ENCODE measurements around the gene CAMTA1.

CAMTA1 gene

DNA sequence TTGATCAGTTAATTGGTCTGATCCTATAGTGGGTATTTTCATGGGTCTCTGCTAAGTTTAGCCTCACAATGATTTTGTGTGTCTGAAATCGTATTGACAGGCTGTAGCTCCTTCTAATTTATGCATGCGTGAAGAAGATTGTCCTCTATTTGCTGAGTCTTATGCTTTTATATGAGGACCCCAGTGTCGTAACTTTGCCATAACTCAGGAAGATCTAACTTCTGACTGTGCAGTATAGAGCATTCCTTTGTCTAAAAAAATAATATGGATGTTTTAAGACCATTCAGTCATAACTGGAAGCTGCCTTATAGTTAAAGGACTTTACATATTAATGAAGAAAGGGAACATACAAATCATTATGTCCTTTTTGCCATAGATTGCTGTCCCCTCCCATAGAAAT, 73.3 kb downstream of the CAMTA1 start:
- H3K4me3 ChIP-seq (ENCODE audit: low read depth, low read length) = no peak overlapping the region
- TF ChIP-seq, protein P1, sequence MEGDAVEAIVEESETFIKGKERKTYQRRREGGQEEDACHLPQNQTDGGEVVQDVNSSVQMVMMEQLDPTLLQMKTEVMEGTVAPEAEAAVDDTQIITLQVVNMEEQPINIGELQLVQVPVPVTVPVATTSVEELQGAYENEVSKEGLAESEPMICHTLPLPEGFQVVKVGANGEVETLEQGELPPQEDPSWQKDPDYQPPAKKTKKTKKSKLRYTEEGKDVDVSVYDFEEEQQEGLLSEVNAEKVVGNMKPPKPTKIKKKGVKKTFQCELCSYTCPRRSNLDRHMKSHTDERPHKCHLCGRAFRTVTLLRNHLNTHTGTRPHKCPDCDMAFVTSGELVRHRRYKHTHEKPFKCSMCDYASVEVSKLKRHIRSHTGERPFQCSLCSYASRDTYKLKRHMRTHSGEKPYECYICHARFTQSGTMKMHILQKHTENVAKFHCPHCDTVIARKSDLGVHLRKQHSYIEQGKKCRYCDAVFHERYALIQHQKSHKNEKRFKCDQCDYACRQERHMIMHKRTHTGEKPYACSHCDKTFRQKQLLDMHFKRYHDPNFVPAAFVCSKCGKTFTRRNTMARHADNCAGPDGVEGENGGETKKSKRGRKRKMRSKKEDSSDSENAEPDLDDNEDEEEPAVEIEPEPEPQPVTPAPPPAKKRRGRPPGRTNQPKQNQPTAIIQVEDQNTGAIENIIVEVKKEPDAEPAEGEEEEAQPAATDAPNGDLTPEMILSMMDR (IDR thresholded peaks at IDR 0.05; ENCODE audit: low read depth, low read length, missing control alignments) = no peak
- DNase-seq (ENCODE audit: low read depth) = no peak

DNA sequence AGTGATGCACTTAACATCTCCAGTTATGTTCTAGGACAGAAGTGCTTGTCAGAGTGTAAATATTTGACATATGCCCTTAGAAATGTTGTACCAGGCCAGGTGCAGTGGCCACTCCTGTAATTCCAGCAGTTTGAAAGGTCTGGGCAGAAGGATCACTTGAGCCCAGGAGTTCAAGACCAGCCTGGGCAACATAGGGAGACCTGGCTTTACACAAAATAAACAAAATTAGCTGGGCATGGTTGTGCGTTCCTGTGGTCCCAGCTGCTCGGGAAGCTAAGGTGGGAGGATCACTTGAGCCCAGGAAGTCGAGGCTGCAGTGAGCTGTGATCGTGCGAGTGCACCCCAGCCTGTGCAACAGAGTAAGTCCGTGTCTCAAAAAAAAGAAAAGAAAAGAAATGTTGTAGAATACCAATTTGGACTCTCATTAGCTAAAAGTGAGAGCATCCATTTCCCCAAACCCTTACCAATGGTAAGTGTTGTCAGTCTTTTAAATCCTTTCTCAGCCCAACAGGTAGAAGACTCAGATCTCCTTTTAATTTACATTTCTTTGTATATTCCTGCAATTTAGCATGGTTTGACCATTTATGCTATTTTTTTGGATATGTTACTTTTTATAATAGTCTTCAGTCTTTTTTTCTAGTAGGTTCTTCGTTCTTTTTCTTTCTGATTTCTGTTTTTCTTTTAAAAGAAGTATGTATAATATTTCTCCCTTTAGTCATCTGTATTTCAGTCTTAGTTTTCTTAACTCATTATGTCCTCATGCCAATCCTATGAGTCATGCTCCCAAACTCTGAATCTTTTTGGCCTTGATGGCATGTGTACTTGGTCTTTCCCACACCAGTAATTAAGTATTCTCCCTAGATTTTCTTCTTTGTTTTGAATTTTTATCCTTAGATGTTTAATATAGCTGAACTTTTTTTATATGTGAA, 74.4 kb downstream of the CAMTA1 start:
- H3K4me3 ChIP-seq (ENCODE audit: low read depth, low read length) = no peak overlapping the region
- TF ChIP-seq, protein P1 (IDR thresholded peaks at IDR 0.05; ENCODE audit: low read depth, low read length, missing control alignments) = no peak
- no peak for DNase-seq (ENCODE audit: low read depth)

DNA sequence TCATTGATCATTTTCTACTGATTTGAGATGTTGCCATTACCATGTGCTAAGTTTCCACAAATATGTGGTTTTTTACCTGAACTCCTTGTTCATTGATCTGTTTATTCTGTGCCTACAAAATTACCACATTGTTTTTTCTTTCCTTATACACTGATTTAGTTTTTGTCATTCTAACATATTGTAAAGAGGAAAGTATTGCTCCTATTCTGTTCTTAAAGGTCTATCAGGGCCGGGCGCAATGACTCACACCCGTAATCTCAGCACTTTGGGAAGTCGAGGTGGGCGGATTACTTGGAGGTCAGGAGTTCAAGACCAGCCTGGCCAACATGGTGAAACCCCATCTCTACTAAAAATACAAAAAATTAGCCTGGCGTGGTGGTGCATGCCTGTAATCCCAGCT, 75.1 kb downstream of the CAMTA1 start:
- TF ChIP-seq, protein P1 (IDR thresholded peaks at IDR 0.05; ENCODE audit: low read depth, low read length, missing control alignments) = no peak
- H3K4me3 ChIP-seq (ENCODE audit: low read depth, low read length) = no peak overlapping the region
- no peak for DNase-seq (ENCODE audit: low read depth)

DNA sequence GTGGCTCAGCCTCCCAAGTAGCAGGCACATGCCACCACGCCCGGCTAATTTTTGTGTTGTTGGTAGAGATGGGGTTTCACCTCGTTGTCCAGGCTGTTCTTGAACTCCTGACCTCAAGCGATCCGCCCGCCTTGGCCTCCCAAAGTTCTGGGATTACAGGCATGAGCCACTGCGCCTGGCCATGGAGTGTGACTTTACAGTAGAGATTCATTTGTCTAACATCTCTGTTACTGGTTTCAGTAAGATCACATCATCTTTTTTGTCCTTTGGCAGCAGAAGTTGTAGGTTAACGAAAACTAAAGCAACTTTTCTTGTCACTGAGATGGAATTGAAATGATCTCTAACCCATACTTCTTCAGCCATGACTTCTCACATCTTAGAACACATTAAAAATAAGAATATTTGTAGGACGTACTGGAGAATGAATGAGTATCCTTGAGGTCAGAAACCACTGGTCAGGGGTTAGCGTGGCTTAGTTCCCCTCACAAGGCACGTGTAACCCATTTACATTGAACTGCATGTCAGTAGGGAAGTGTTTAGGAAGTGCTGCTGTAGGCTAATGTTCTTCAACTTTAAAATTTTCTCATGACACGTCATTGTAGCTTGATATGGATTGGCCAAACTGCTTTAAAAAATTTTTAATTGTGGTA, 75.9 kb downstream of the CAMTA1 start:
- peak; percentile 5 for DNase-seq (ENCODE audit: low read depth)
- TF ChIP-seq, protein P1 (IDR thresholded peaks at IDR 0.05; ENCODE audit: low read depth, low read length, missing control alignments) = no peak

DNA sequence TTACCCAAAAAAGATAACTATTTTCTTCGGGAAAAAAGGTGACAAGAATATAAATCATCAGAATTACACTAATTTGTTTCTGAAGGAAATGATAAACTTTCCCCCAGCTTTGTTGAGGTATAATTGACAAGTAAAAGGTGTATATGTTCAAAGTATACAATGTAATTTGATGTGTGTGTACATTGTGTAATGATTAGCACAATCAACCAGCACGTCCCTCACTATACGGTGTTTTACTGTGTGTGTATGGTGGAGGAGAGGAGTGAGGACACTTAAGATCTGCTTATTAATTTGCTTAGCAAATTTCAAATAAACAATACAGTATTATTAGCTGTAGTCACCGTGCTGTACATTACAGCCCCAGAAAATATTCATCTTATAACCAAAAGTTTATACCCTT, 77.7 kb downstream of the CAMTA1 start:
- H3K4me3 ChIP-seq (ENCODE audit: low read depth, low read length) = no peak overlapping the region
- DNase-seq (ENCODE audit: low read depth) = no peak
- TF ChIP-seq, protein P1 (IDR thresholded peaks at IDR 0.05; ENCODE audit: low read depth, low read length, missing control alignments) = no peak

More for the DNA sequence above, 75.9 kb downstream of the CAMTA1 start:
- H3K4me3 ChIP-seq (ENCODE audit: low read depth, low read length) = no peak overlapping the region

DNA sequence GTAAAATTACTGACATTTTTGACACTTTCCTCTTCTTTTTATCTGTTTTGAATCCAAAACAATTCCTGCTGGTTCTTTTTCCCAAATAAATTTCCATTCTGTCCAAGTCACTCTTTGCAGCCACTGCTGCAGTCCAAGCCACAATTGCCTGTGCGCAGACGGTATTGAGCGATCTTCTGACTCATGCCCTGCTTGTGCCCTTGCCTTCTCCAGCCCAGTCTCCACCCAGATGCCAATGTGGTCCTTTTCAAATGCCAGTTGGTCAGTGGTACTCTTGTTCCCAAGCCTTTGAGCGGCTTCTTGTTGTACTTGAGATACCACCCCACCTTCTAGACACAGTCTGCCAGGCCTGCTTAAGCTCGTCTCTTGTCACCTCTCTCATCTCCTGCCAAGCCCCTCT, 78.9 kb downstream of the CAMTA1 start:
- TF ChIP-seq, protein P1 (IDR thresholded peaks at IDR 0.05; ENCODE audit: low read depth, low read length, missing control alignments) = no peak
- peak; percentile 13 for DNase-seq (ENCODE audit: low read depth)
- H3K4me3 ChIP-seq (ENCODE audit: low read depth, low read length) = no peak overlapping the region

Measured in GM12864 (cell line).